PC-3 (cell line): ENCODE data around the gene LENG1.

Experiments
- CTCF ChIP-seq: fragments of 300-600 bp; sonication (generic); conservative IDR thresholded peaks from 2 replicates; pipeline ENCODE4 v1.5.1; 2017; ENCODE audit warnings: antibody characterized with exemption, low read depth, mild to moderate bottlenecking, low read length
- EZH2 ChIP-seq: fragments of 300-600 bp; sonication (generic); IDR thresholded peaks from one replicate; pipeline ENCODE4 v1.6.1; 2017; ENCODE audit warnings: antibody characterized with exemption, mild to moderate bottlenecking, low read length; ENCODE audit not compliant: unreplicated experiment
- EZH2phosphoT487 ChIP-seq: fragments of 300-600 bp; sonication (generic); IDR thresholded peaks from 2 replicates; pipeline ENCODE4 v1.6.1; 2018; ENCODE audit warnings: mild to moderate bottlenecking, antibody characterized with exemption, low read length, borderline replicate concordance

GRCh38 chr19:54206831-54207177 is 47.3 kb upstream of the LENG1 start:
- TF ChIP-seq CTCF (no peak), EZH2 (no peak), EZH2phosphoT487 (no peak)
